Esophagus muscularis mucosa (tissue), 4 donors: ENCODE measurements around the gene CAPZB. TPM values are rescaled to one million over a fixed set of nuclear protein-coding genes. Genes with fewer than 3 reads are reported as not detected.

Experiments
- DNase-seq: peaks from one replicate; pipeline ENCODE4 v3.0.0-alpha.2; 2017; ENCODE audit errors: extremely low spot score
- H3K27ac ChIP-seq, 4 donors: fragments of 200-600 bp; sonication (generic); replicated peaks in 1 of 4; 1 replicate in 3 of 4; 2 replicates in 1 of 4; pipeline ENCODE4 v1.5.1; 2016 to 2019; ENCODE audit warnings: mild to moderate bottlenecking in 1 of 4
- H3K27me3 ChIP-seq, 4 donors: fragments of 200-600 bp; sonication (generic); one replicate each; pipeline versions ENCODE4 v1.5.1 to v1.6.0; 2016 to 2019
- H3K36me3 ChIP-seq, 4 donors: fragments of 200-600 bp; sonication (generic); one replicate each; pipeline ENCODE4 v1.5.1; 2016 to 2019
- H3K4me1 ChIP-seq, 4 donors: fragments of 200-600 bp; sonication (generic); one replicate each; pipeline ENCODE4 v1.5.1; 2016 to 2019
- H3K4me3 ChIP-seq, 4 donors: fragments of 200-600 bp; sonication (generic); 1 replicate in 2 of 4; 2 replicates in 2 of 4; pipeline ENCODE4 v1.5.1; 2016 to 2019; ENCODE audit warnings: mild to moderate bottlenecking in 4 of 4, moderate library complexity in 1 of 4
- H3K9me3 ChIP-seq, 4 donors: fragments of 200-600 bp; sonication (generic); 1 replicate in 3 of 4; 2 replicates in 1 of 4; pipeline ENCODE4 v1.5.1; 2016 to 2019
- EP300 ChIP-seq: sonication (generic); formaldehyde crosslinking; IDR thresholded peaks from one replicate; pipeline ENCODE4 v1.6.1; 2017; ENCODE audit warnings: antibody characterized with exemption
- POLR2A ChIP-seq: fragments of 450-650 bp; IDR thresholded peaks from one replicate; pipeline ENCODE4 v1.6.1; 2017; ENCODE audit warnings: antibody characterized with exemption, moderate library complexity, mild to moderate bottlenecking, low read depth
- POLR2AphosphoS5 ChIP-seq, 2 donors: sonication (generic); formaldehyde crosslinking; IDR thresholded peaks; one replicate each; pipeline ENCODE4 v1.6.1; 2017; ENCODE audit warnings: antibody characterized with exemption in 2 of 2
- WGBS: methylation state at CpG from one replicate; pipeline ENCODE4 v1.1.5; 2018; 5-methylcytosine and 5-hydroxymethylcytosine counted together
- intact Hi-C: fragments of 100-400 bp; cut with DNase I; formaldehyde crosslinking; loops from one replicate; pipeline ENCODE4 v1.15.1; 2023
- total RNA-seq, 4 donors: library from RNA; depleted of rRNA; stranded (reverse); fragments of >200 nt; gene quantifications; one replicate each; pipeline versions ENCODE4 v1.1.0 to v1.2.1, GENCODE V29; 2016
- TF ChIP-seq, protein P1 (sequence below), 3 experiments: fragments of 200-600 bp in 2 of 3; fragments of 450-650 bp in 1 of 3; sonication (generic) in 2 of 3; IDR thresholded peaks; one replicate each; pipeline ENCODE4 v1.5.1; 2017 to 2019; ENCODE audit warnings: antibody characterized with exemption in 3 of 3, mild to moderate bottlenecking in 2 of 3, moderate library complexity in 1 of 3

Gene CAPZB
- total RNA-seq, 4 donors from 2014 or later = 186 to 261 (median 203) TPM

DNA sequence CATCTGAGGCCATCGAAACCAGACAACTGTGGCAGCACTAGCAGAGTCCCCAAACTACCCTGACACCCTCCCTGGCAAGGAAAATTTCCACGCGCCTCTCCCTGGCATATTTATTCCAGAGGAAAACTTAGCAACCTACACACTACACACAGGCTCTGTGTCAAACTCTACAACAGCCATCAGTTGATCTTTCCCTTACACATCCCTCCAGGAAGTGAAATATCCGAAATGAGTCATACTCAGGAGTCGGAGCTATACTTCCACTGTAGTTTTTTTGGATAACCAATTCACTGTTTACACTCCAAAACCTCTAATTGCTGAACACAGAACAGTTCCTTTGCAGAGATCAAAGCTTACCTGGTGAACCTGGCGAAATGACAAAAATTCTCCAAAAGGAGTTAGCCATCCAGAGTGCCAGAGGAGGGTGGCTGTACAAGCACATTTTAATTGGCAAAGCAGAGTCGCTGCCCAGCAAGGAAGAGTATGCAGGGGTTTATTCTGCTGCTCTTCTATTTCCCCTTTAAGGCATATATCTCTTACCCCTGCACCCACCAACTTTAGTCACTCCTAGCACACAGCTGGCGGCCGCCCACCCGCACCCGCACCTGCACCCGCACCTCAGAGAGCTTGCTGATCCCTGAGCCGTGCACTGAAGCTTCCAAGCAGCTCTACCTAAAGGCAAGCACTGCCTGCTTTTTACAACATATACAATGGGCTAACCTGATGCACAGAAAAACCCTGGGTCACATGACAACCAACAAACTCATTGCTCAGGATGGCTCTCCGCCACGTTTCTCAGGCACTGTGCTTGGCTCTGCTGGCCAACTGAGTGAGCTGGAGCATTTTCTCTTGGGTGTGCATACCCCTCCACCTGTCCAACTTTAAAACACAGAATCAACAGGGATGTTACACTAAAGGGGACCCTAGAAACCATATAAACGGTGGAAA is 54.9 kb downstream of the CAPZB start:
- intact Hi-C loops = no loop called here
- DNase-seq = no peak

DNA sequence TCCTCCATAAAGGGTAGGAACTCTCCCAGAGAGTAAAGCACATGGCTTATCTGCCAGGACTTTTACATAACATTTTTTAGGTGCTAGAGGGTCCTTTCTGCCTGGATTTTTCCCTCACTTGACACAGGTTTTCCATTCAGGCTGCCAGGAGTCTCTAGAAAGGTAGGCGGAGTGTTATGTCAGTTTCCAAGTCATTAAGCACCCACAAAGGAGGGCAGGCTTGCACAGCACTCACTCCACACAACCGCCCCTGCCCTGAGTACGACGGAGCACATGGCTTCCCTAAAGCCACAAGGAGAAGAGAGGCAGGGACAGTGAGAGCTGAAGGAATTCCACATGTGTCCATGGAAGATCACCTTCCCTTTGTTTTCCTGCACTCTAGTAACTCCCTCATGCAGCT is 55.7 kb downstream of the CAPZB start:
- H3K4me1 ChIP-seq = peaks cover 93 to 100% (median 100%) of the 10 kb centered on the region in 4 donors
- no peak for DNase-seq
- TF ChIP-seq POLR2AphosphoS5 (IDR thresholded peaks at IDR 0.05) (peak in 1 of 2 donors; percentile 62), EP300 (no peak)
- no peaks in the 10 kb centered on the region for H3K9me3 ChIP-seq
- peak overlapping the region; percentile 88 to 97 (median 92) for H3K27ac ChIP-seq
- no peaks in the 10 kb centered on the region for H3K27me3 ChIP-seq
- no peaks in the 10 kb centered on the region for H3K36me3 ChIP-seq
- H3K4me3 ChIP-seq = no peak overlapping the region
- 21% methylated on average over 4 of the region's 4 CpGs for WGBS
- intact Hi-C loops = no loop called here

More for the DNA sequence above, 54.9 kb downstream of the CAPZB start:
- peak overlapping the region in 1 of 4 donors; percentile 6 for H3K4me3 ChIP-seq
- no peaks in the 10 kb centered on the region for H3K27me3 ChIP-seq
- peak overlapping the region; percentile 88 to 97 (median 92) for H3K27ac ChIP-seq
- 59% methylated on average over 16 of the region's 16 CpGs for WGBS
- no peaks in the 10 kb centered on the region for H3K36me3 ChIP-seq
- TF ChIP-seq POLR2A (no peak), EP300 (no peak), POLR2AphosphoS5 (IDR thresholded peaks at IDR 0.05) (no peak)
- TF ChIP-seq, protein P1, sequence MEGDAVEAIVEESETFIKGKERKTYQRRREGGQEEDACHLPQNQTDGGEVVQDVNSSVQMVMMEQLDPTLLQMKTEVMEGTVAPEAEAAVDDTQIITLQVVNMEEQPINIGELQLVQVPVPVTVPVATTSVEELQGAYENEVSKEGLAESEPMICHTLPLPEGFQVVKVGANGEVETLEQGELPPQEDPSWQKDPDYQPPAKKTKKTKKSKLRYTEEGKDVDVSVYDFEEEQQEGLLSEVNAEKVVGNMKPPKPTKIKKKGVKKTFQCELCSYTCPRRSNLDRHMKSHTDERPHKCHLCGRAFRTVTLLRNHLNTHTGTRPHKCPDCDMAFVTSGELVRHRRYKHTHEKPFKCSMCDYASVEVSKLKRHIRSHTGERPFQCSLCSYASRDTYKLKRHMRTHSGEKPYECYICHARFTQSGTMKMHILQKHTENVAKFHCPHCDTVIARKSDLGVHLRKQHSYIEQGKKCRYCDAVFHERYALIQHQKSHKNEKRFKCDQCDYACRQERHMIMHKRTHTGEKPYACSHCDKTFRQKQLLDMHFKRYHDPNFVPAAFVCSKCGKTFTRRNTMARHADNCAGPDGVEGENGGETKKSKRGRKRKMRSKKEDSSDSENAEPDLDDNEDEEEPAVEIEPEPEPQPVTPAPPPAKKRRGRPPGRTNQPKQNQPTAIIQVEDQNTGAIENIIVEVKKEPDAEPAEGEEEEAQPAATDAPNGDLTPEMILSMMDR (IDR thresholded peaks at IDR 0.05) = no peak
- no peaks in the 10 kb centered on the region for H3K9me3 ChIP-seq
- H3K4me1 ChIP-seq = peaks cover 93 to 100% (median 100%) of the 10 kb centered on the region in 4 donors

DNA sequence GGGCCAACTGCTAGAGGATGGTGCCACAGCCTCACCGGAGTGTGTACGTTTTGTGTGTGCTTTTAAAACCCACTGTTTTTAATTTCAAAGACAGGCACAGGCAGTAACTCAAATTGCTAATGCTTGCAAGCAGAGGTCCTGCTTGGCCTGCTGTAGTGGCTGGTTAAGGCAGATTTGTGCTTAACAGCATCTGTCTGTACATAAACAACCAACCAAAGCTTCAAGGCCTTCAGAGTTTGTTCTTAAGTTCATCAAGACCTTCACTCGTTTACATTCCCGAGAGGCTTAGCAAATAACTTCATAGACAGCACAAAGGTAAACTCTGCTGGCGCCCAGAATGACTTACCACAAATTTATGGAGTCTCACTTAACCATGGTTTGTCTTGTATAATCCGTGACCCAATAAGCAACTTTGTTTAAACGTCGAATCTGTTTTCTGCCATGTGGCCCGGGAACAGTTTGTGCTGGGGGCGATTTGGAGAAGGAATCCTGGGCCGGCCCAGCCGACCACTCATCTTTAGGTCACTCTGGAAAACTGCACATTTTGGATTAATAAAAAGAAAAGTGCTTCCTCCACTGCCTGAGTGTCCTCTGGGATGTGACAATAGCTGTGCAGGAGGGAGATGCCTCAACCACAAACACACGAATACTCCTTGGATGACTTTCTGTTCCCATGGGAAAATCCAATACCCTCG is 58.1 kb downstream of the CAPZB start:
- TF ChIP-seq, protein P1 (IDR thresholded peaks at IDR 0.05) = no peak
- TF ChIP-seq EP300 (peak; percentile 87), POLR2A (no peak), POLR2AphosphoS5 (IDR thresholded peaks at IDR 0.05) (peak; percentile 72 to 79)
- peaks cover 89 to 100% (median 99%) of the 10 kb centered on the region in 4 donors for H3K4me1 ChIP-seq
- peak overlapping the region; percentile 88 to 97 (median 92) for H3K27ac ChIP-seq
- no peak for DNase-seq
- H3K4me3 ChIP-seq = peak overlapping the region in 1 of 4 donors; percentile 21
- WGBS = 46% methylated on average over 14 of the region's 14 CpGs
- intact Hi-C loops = no loop called here
- no peaks in the 10 kb centered on the region for H3K9me3 ChIP-seq
- no peaks in the 10 kb centered on the region for H3K36me3 ChIP-seq
- no peaks in the 10 kb centered on the region for H3K27me3 ChIP-seq

DNA sequence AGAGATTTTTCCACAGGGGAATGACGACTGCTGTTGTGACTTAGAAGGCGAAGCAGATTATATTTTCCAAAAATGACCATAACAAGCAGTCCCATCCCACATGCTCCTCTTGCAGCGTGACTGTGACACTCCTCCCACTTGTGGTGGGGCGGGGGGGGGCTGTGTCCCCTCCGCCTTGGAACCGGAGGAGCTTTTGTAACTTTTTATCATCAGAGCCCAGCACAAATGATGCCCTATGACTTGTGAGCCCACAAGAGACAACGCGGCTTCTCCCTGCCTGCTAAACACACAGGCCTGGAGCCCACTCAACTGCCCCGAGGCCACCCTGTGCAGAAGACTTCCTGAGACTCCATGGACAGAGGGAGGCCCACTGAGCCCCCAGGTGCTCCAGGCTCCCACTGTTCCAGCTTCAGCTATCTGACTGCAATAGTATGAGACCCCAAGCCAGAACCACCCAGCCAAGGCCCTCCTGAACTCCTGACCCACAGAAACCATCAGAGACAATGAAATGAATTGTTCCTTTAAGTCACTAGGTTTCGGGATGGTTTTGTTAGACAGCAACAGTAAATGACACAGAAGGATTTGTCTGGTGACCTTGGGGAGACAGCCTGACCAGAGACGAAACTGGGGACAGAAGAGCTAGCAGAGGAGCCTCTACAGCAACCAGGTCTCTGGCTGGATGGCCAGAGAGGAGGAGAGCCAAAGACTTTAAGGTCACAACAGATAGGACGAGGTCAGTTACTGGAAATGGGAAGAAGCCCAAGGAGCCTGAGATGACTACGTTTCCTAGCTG is 58.8 kb downstream of the CAPZB start:
- TF ChIP-seq POLR2AphosphoS5 (IDR thresholded peaks at IDR 0.05) = peak; percentile 6 to 64
- no peak for TF ChIP-seq EP300
- H3K9me3 ChIP-seq = no peaks in the 10 kb centered on the region
- peak overlapping the region; percentile 88 to 97 (median 92) for H3K27ac ChIP-seq
- no peak for DNase-seq
- WGBS = 43% methylated on average over 11 of the region's 13 CpGs
- no peaks in the 10 kb centered on the region for H3K36me3 ChIP-seq
- H3K4me3 ChIP-seq = peak overlapping the region in 1 of 4 donors; percentile 21
- intact Hi-C loops = no loop called here
- H3K4me1 ChIP-seq = peaks cover 90 to 100% (median 99%) of the 10 kb centered on the region in 4 donors
- no peaks in the 10 kb centered on the region for H3K27me3 ChIP-seq

DNA sequence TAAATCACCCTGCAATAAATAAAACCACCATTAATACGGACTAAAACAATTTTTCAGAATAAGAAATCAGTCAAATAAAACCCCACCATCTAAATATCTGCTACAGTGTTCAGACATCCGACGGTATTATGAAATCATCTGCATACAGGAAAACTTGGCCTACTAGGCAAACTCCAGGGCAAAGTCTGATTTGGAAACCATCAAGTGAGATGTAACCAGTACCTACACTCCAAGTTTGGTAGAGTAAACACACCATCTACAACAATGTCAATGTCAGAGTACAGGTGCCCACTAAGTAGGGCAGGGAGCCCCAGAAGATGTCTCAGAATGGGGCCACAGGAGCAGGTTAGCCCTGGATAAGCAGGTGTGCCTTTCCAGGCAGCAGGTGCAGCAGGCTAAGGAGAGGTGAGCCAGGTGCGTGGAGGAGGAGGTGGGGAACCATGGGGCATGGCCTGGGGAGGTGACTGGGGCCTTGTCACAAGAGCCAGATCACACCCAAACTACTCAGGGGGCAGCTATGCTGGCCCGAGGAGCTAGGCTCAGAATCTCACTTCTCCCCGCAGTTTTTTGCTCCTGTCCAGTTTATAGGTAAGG is 59.6 kb downstream of the CAPZB start:
- intact Hi-C loops = no loop called here
- H3K27ac ChIP-seq = peak overlapping the region; percentile 88 to 97 (median 92)
- peaks cover 91 to 100% (median 99%) of the 10 kb centered on the region in 4 donors for H3K4me1 ChIP-seq
- H3K27me3 ChIP-seq = no peaks in the 10 kb centered on the region
- no peak overlapping the region for H3K4me3 ChIP-seq
- 60% methylated on average over 6 of the region's 6 CpGs for WGBS
- no peak for TF ChIP-seq POLR2A
- TF ChIP-seq, protein P1 (IDR thresholded peaks at IDR 0.05) = no peak
- H3K9me3 ChIP-seq = no peaks in the 10 kb centered on the region
- H3K36me3 ChIP-seq = no peaks in the 10 kb centered on the region
- no peak for DNase-seq
